ENCODE measurements around the gene COP1.

DNA sequence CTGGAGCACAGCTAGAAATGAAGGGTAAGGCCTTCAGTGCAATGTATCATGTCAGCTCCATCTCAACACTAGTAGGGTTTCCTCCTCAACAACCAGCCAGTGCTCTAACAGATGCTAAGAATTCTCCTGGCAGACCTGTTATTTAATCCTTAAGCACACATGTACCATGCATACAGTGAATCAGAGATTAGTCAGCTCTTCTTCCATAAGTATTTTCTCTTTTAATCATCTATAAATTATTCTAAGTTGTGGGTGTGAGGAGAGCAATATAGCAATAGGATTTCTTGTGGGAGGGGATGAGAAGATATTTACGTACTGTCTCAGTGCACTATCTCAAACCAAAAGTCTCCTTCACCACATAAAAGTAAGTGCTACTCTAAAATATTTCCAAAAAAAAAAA, 95.3 kb downstream of the COP1 start:
- TF ChIP-seq CTCF (conservative IDR thresholded peaks at IDR 0.05; ENCODE audit: low read depth, low read length): no peak
- TF ChIP-seq EZH2 (IDR thresholded peaks at IDR 0.05; ENCODE audit: borderline replicate concordance, low read depth, low read length, poor library complexity, severe bottlenecking): no peak

Measured in A673 (cell line).